Activated CD4-positive, alpha-beta T cell treated with anti-CD3 and anti-CD28 coated beads, Interleukin-2, amount 50 U/mL, for 48 hours (primary cell): ENCODE measurements around the gene NHERF2.

Experiments used
- DNase-seq, 2 experiments: peaks; one replicate each; pipeline ENCODE4 v3.0.0-alpha.2; 2020

NHERF2 gene

DNA sequence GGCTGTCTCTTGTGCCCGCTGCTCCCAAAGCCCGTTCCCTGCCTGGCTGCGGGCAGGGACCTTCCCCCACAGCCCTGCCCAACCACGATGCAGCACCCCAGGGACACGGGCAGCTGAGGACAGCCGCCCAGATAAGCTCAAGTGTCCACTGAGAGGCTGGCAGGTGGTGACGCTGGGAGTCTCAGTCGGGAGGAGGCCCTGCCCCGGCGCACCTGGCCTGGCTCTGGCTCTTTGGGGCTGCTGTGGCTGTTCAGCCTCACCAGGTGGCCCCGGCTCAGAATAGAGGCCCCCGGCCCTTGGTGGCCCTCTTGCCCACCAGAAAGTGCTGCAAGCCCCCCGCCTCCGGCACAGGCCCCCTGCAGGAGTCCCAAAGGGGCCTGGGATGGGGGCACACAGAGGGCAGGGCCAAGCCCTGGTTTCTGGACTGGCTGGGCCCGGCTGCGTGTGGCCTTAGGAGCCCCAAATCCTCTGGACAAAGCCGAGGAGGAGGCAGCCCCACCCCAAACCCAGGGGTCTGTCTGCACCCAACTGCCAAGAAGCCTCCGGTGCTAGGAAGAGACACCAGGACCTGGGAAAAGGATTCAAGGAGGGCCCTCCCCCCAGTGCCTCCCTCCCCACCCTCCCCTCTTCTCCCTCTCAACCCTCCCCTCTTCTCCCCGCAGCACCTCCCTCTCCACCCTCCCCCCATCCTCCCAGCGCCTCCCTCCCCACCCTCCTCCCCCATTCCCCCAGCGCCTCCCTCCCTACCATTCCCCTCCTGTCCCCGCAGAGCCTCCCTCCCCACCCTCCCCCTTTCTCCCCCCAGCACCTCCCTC, 15.7 kb downstream of the NHERF2 start:
- DNase-seq, result no peak

DNA sequence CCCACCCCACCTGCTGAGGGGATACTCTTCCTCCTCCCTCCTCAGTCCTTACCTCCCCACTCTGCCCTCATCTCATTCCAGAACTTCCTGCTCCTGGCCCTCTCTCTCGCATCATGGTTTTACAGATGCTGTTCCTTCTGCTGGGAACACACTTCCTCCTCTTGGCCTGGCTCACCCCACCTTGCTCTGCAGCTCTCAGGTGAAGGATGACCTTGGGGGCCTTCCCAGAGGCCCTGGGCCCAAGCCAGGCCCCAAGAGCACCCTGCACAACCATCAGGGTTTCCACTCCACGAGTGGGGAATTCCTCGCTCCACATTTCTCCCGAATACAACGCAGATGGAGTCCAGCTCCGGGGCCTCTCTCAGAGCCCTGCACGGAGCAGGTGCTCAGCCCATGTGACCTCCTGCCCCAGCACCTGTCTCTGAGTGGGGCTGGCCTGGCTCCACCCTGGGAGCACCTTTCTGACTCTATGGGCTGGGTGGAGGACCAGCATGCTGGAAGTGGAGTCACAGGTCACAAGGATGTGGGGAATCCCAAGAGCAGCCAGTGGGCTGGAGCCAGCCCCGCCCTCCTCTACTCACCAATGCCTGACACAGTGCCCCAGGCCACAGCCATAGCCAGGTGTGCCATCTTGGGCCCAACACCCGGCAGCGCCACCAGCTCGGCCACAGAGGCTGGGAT, 16.4 kb downstream of the NHERF2 start:
- DNase-seq, result no peak

DNA sequence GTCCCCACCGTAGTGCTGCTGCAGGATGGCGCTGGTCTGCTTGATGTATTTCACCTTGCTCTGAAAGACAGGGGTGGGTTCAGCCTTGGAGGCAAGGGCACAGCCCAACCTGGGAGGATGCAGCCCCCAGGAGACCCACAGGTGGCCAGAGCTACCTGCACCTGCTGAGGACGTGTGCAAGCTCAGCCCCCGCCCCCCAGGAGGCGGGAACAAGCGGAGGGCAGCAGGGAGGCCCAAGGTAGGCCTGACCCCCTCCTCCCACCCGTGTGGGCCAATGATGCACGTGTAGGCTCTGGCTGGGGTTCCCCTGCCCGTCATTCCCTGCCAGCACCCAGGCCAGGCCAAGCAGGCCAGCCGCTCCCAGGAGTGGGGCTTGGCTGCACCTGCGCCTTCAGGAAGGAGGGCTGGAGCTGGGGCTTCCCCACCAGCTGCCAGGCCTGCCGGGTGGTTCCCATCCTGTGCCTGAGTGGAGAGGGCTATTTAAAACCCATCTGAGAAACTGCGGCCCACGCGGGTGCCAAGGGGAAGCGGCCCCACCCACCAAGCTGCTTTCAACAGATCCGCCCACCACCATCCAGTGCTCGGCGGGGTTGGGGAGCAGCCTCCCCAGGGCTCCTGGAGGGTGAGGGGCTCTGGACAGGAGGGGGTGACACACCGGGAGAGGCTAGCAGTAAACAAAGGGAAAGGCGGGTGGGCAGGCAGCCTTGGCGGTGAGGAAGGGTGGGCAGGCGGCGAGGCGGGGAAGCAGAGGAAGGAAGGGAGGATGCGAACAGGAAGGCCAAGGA, 17.2 kb downstream of the NHERF2 start:
- no peak for DNase-seq

DNA sequence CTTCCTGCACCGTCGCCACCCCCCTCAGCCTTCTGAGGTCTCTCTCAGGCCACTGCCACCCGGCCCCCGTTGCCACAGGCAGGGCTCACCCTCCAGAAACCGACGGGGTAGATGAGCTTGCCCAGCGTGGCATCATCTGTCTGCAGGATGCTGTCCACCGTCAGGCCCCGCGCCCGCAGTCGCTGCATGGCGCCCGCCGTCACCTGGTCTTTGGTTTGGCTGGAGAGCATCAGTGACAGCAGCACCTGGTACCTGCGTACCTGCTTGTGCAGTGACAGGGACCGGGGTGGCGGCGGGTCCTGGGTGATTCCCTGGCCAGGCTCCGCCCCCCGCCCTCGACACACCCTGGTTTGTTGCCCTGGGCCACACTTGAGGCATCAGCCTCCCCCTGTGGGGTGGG, 17.8 kb downstream of the NHERF2 start:
- no peak for DNase-seq

DNA sequence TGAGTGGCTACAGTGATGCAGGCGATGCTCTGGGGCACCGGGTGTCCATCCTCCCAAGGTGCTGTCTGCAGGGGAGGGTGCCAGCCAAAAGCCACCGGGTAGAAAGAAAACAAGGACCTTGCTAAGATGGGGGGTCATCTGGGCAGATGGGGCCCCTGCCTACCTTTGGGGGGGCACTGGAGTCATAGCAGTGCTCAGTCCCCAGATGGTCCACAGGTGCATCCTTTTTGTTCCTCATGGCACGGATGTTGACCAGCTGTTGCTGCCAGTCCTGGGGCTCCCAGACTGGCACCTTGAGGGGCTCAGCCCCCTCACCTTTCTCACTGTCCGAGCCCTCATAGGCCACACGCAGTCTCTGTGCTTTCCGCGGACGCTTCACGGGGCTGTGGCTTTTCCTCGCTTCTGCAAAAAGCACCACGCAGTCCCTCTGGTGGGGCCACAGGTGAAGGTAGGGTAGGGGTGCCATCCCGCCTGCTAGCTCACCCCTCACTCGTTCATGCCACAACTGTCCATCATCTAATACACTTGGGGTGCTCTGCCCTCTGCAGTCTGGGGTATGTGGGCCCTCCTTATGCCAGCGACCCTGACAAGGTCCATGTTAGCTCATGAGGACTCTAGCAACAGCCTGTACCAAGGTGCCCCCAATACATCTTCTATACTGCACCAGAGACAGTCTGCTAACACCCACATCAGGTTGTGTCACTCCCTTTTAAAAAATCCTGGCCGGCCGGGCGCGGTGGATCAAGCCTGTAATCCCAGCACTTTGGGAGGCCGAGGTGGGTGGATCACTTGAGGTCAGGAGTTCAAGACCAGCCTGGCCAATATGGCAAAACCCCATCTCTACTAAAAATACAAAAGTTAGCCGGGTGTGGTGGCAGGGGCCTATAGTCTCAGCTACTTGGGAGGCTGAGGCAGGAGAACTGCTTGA, 19.5 kb downstream of the NHERF2 start:
- no peak for DNase-seq

DNA sequence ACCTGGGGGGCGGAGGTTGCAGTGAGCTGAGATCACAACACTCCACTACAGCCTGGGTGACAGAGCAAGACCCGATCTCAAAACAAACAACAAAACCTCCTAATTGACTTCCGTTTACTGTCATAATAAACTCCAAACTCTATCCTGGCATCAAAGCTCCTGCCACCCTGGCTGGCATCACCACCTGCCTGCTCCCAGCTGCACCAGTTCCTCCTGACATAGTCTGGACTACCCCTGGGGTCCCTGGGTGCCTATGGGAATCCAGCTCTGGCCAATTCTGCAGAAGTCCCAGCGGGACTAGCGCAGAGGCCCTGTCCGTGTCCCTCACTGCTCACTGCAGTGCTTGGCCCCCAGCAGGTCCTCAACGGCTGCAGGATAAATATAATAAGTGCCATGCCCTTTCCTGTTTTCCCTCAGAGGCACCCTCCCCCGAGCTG, 20.2 kb downstream of the NHERF2 start:
- DNase-seq, result no peak

DNA sequence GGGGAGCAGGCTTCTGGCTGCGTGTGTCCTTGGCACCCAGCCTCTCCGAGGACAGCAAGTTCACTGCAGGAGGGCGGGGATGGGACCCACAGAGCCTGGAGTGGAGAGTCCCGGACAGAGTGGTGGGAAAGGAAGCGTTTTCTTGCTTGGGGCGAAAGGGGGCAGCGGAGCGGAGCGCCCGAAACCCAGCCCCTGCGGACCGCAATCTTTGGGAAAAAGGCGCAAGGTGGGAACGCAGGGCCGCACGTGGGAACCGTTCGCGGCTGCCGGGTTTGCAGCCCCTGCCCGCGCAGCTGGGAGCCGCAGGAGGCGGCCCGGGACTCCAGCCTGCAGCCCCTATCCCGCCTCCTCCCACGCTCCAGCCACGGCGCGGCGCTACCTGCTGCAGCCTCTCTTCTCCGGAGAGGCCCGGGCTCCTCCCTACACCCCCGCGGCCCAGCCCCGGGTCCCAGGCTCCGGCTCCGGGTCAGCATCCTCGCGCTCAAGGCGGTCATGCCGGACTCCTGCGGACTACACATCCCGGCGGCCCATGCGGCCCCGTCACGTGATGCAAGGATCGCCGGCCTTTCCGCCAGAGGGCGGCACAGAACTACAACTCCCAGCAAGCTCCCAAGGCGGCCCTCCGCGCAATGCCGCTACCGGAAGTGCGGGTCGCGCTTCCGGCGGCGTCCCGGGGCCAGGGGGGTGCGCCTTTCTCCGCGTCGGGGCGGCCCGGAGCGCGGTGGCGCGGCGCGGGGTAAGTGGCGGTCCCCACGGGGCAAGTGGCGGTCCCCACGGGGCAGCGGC, 20.8 kb downstream of the NHERF2 start, which contains the start of the genes NTHL1 and TSC2:
Gene NTHL1 (minus strand): TSS at position 505 of the 786 bp plus-strand sequence. CDS start 11 bp downstream, at position 494.
Gene TSC2 (plus strand): TSS at position 656 of the 786 bp plus-strand sequence. CDS start 631 bp downstream, outside the sequence.
- peak; percentile 94 to 96 for DNase-seq

DNA sequence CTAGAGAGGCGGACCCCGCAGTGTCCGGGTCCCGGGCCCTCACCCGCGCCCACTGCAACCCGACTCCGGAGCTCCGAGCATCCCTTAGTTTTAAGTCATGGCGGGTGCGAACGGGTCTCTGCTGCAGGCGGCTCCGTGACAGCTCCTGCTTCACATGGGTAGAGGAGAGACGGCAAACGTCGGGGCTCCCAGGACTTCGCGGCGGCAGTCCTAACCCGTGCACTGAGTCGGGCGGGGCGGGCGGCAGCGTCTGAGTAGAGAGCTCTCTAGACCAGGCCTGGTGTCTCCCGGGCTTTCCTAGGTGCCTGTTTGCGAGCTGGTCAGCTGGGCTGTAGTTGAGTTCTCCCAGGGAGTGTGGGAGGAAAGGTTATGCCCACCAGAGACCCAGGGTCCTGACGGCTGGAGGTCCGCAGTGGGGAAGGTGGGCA, 21.4 kb downstream of the NHERF2 start:
- peak; percentile 25 to 29 for DNase-seq

DNA sequence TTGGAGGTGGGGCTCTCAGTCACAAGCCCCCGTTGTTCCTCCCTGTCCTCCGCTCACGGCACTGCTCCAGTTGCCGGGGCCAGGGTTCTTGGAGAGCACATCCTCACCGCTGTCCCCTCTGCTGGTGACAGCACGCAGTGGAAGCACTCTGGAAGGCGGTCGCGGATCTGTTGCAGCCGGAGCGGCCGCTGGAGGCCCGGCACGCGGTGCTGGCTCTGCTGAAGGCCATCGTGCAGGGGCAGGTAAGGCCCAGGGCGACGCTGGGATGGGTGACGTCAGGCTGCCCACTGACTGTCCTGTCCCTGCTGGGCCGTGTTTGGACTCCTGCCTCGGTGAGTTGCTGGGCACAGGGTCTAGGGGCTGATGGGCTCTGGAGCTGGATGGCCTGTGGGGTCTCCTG, 26.5 kb downstream of the NHERF2 start:
- no peak for DNase-seq

DNA sequence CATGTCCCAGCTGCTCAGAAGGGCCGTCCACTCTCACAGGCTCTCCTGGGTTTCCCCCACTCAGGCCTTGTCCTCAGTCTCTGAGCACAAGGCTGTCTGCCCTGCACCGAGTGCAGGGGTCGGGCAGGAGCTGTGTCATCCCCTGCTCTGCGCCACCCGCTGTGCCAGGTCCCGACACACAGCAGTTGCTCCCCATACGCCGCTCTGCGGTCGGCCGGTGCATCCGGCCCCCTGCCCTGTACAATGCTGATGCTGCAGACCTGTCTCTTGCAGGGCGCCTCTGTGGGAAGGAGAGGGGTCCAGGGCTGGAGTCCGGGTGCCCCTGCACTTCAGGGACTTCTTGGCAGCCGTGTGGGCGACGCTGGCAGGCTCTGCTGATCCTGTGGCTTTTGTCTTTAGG, 27.2 kb downstream of the NHERF2 start:
- no peak for DNase-seq

DNA sequence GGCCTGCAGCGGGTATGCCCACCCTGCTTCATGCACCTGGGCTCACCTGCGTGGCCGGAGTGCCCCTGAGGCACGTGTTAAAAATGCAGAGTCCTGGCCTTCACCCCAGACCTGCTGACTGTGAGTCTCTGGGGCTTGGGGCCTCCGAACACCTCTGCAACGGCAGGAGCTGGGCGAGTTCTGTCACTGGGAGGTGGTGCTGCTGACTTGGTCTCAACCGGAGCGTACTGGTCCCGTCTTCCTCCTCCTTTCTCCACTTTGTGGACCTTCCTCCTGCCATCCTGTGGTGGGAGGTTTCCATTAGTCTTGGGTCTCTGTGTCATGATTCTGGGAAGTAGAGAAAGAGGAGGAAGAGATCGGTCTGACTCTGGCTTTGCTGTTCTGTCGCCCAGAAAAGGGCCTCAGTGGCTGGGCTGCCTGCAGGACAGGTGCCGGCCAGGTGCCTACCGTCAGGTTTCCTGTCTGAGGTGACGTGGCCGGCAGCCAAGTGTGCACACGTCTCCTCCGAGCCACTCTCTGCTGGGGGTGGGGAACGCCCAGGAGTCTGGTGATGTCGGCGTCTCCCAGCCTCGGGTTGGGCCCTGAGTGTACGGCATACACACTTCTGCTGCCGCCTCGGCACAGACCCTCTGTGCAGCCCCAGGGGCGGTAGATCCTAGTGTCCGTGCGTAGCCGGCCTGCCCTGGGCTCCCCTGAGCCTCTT, 28.0 kb downstream of the NHERF2 start:
- no peak for DNase-seq

DNA sequence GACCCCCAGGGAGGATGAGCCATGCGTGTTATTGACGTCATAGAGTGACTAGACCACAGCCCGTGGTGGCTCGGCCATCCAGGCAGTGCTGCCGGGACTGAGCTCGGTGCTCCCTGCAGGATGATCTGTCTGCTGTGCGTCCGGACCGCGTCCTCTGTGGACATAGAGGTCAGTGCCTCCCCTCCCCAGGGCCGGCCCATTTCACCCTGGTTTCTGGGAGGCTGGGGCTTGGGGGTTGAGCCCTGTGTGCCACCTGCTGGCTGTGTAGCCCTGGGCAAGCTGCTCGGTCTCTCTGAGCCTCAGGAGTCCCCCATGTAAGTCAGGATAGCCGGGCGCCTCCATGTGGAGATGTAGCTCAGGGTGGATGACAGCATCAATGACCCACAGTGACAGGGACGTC, 29.4 kb downstream of the NHERF2 start:
- no peak for DNase-seq

DNA sequence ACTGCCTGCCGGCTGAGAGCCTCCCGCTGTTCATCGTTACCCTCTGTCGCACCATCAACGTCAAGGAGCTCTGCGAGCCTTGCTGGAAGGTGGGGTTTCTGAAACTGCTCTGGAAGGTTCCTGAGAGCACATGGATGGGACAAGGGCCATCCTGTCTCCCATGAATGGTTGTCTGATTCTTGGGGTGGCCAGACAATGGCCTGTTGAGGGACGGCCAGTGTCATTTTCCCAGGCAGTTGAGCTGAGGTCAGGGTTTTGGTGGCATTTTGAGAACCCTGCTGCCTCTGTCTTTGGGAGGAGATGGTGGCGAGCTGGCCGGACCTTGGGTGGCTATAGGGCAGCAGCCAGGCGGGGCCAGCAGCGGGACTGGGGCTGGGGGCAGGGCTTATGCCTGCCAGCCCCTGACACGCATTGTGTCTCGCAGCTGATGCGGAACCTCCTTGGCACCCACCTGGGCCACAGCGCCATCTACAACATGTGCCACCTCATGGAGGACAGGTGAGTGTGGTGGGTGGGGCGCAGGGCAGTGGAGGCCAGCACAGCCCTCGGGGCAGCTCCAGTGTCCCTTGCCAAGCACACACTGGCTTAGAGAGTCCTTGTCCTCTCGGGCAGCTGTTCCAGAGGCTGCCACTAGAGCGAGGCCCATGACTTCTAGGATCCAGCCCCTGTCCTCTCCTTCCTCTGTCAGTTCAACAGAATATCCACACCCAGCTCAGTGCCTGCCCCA, 30.1 kb downstream of the NHERF2 start:
- no peak for DNase-seq

DNA sequence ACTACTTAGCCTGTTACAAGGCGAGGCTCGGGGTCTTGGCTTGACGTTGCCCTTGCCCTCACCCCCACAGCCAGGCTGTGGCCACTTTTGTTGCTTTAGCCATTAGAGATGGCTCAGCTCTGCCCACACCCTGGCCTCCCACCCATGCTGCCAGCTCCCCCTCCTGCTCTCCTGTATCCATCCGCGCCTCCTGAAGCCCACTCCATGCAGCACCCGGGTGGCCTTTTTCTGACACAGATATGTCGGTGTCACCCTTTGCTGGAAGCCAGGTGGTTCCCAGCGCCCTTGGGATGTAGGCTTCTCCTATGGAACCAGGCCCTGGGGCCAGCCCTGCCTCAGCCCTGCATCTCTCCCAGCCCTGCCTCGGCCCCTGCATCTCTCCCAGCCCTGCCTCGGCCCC, 30.7 kb downstream of the NHERF2 start:
- DNase-seq, result no peak

DNA sequence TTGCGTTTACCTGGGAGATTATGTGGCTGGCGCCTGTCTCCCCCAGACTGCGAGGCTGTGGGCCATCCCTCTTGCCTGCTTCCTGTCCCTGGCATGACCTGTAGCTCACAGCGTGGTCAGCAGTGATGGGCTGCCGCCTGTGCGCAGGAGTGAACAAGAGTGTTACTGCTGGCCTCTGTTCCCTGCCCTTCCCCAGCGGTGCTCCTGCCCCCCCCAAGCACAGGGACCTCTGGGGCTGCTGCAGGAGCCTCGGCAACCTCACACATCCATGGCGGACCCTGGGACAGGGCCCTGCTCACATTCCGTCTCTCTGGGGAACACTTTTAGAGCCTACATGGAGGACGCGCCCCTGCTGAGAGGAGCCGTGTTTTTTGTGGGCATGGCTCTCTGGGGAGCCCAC, 31.7 kb downstream of the NHERF2 start:
- DNase-seq, result no peak

DNA sequence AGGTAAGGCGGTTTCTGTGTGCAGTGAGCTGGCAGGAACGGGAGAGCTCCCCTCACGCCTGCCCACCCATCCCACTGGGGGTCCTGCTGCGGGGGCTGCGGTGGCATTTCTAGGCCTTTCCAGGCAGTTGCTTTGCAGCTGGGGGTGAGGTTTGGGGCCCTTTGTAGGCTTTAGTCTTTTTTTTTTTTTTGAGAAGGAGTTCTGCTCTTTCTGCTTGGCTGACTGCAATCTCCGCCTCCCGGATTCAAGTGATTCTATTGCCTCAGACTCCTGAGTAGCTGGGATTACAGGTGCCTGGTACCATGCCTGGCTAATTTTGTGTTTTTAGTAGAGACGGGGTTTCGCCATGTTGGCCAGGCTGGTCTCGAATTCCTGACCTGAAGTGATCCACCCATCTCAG, 32.2 kb downstream of the NHERF2 start:
- DNase-seq, result no peak

DNA sequence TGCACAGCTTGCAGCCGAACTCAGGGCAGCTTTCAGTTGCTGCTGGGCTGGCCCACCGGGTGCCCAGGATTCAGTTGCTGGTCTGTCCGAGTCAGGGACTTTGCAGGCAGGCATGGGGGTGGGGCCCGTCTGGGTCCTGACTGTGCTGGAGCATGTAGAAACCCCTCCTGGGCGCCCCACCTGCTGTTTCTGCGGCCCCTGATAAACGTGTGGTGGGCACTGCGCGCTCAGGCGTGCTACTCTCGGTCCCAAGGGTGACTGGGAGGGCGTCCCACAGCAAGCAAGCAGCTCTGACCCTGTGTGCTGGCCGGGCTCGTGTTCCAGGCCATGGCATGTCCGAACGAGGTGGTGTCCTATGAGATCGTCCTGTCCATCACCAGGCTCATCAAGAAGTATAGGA, 33.6 kb downstream of the NHERF2 start:
- DNase-seq, result no peak

DNA sequence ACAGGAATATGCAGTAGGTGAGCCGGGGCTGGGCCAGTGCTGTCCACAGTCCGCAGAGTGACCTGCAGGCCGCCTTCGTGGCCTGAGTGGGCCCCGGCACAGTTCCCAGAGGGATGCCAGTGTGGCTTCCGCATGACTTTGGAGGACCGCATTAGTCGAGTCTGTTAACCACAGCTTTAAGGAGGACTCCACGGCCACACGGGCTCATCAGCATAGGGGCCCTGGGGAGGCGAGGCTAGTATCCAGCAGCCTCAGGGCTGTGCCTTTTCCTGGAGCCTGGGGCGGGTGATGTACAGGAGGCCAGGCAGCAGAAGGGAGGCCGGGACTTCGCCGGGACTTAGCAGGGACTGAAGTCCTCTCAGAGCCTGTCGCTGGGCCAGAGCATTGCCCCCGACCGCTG, 34.3 kb downstream of the NHERF2 start:
- DNase-seq, result no peak

DNA sequence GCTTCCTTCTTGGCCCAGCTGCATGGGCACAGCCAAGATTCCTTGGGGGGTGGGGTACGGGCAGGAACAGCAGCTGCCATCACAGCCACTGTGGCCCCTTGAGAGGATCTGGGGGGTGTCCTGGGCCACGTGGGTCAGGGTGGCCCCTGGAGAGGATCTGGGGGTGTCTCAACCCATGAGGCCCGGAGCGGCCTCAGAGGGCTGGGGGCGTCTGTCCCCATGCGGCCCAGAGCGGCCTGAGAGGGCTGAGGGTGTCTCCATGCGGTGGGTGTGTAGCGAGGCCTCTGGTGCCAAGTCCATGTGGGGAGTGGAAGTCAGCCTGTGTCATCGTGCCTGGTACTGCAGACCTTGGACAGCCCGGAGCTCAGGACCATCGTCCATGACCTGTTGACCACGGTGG, 34.8 kb downstream of the NHERF2 start:
- no peak for DNase-seq

DNA sequence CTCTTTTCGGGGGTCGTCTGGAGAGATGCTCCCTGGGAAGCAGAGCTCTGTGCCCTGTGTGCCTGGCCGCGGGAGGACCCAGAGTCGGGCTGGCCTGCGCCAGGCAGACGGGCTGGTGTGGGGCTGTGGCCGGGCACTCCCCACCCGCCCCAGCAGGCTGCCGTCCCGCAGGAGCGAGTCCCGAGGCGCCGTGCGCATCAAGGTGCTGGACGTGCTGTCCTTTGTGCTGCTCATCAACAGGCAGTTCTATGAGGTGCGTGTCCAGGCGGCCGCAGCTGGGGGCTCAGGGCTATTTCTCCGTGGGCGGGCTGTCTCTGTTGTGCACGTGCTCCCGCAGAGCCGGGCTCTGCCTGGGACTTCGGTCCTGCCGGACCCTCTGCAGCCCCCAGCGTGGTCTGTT, 36.1 kb downstream of the NHERF2 start:
- no peak for DNase-seq
